Measurements from ENCODE around the gene DNAJC30. TPM values are rescaled to one million over a fixed set of nuclear protein-coding genes. Genes with fewer than 3 reads are reported as not detected.
A peak's percentile ranks its signal among the peaks of the same experiment; 100 is the strongest.

The DNAJC30 gene
- total RNA-seq, 1 experiment from 2014 or later: 2.9 TPM

- no peak for TF ChIP-seq EZH2 (IDR thresholded peaks at IDR 0.05; ENCODE audit: low read length, unreplicated experiment)
- no peak for TF ChIP-seq EZH2phosphoT487 (IDR thresholded peaks at IDR 0.05; ENCODE audit: borderline replicate concordance, low read length)
- TF ChIP-seq CTCF (conservative IDR thresholded peaks at IDR 0.05; ENCODE audit: low read depth, low read length): no peak
- peak; percentile 62 for DNase-seq
- ChIA-PET CTCF (interaction anchor here (0.6 to 1.8 kb wide), 4 partner anchors 15 to 137 kb away, joined by 4 to 7 read pairs (median 5); partner anchors contain the start of gene METTL27), POLR2A (ENCODE audit: unreplicated experiment) (interaction anchor here (2.8 to 3.3 kb wide), 2 partner anchors 10 to 14 kb away, joined by 44 to 90 read pairs; partner anchors contain the start of gene STX1A)
- H3K79me2 ChIP-seq (ENCODE audit: low read length): peaks cover 37% of the 10 kb centered on the region
- H3K9me2 ChIP-seq (replicated peaks; ENCODE audit: low read length): no peaks in the 10 kb centered on the region
- no peaks in the 10 kb centered on the region for H3K9me3 ChIP-seq (ENCODE audit: low read length)
- no TSS peak for BruUV-seq (replicated peaks)
- H3K27ac ChIP-seq (ENCODE audit: low read length): peak overlapping the region; percentile 100
- intact Hi-C loops (cut with micrococcal nuclease): loop anchor here (2.0 kb wide), 2 partner anchors 13 to 23 kb away; partner anchors contain the start of genes BUD23, DNAJC30 and STX1A
- peaks cover 16% of the 10 kb centered on the region for H4K20me1 ChIP-seq (ENCODE audit: low read length)
- H2AFZ ChIP-seq (ENCODE audit: low read length): no peak overlapping the region
- H3K4me1 ChIP-seq (ENCODE audit: insufficient read depth, low read length): peaks cover 46% of the 10 kb centered on the region
- H3K9ac ChIP-seq (ENCODE audit: low read length): peak overlapping the region; percentile 95
- peak; percentile 8 for ATAC-seq
- no peaks in the 10 kb centered on the region for H3K27me3 ChIP-seq (ENCODE audit: low read length)
- H3K4me2 ChIP-seq (ENCODE audit: low read length): peak overlapping the region; percentile 71
- H3K4me3 ChIP-seq (ENCODE audit: low read length): peak overlapping the region; percentile 24; the same call in 1 of the 2 replicates
- H3F3A ChIP-seq (ENCODE audit: low read length, unreplicated experiment): peaks cover 14% of the 10 kb centered on the region
- peaks cover 52% of the 10 kb centered on the region for H3K36me3 ChIP-seq (ENCODE audit: low read depth, low read length)
Observed at GRCh38 chr7:73705551-73705920, 22.3 kb upstream of the DNAJC30 start.

DNA sequence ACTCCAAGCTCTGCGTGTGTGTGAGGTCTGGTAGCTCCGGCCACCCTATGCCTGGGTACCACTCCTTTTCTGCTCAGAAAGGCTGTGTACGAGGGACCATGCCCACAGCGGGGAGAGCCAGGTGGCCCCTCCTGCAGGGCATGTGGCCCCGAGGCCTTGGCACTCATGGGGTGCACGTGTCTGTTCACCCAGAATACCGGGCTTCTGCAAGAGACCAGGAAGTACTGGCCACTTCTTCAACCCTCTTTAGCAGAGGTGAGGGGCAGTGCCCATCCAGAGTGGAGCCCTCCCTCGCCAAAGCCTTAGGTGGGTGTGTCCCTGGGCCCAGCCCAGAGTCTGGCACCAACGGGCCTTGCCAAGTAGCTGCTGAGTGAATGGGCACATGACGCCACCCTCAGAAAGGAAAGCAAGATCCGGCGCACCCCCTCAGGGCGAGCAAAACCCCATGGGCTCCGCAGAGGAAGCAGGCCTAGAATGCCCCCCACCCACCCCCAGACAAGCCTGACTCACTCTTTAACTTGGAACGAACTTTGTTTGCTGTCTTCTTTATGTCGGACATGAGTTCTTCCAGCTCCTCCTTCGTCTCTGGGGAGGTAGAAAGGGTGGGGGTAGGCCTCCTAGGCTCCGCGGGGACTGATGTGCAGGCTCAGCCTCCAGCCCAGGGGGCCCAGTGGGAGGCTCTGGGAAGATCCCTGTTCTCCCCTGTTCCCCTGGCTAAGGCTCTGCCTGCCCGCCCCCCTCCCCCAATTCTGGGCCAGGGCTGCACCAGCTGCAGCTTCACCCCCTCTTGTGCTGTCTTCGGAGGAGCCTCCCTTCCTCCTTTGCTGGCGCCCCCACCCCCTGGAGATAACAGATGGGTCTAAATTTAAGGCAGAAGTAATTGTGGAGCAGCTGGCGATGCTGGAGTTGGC is 21.6 kb upstream of the DNAJC30 start:
- Histone ChIP-seq H2AFZ (ENCODE audit: low read length) (no peak overlapping the region), H3K36me3 (ENCODE audit: low read depth, low read length) (peaks cover 56% of the 10 kb centered on the region), H3K4me3 (ENCODE audit: low read length) (peak overlapping the region; percentile 24; the same call in 1 of the 2 replicates), H3F3A (ENCODE audit: low read length, unreplicated experiment) (peaks cover 14% of the 10 kb centered on the region), H3K9ac (ENCODE audit: low read length) (peak overlapping the region; percentile 95), H3K9me3 (ENCODE audit: low read length) (no peaks in the 10 kb centered on the region), H3K79me2 (ENCODE audit: low read length) (peaks cover 31% of the 10 kb centered on the region), H4K20me1 (ENCODE audit: low read length) (peaks cover 16% of the 10 kb centered on the region), H3K4me1 (ENCODE audit: insufficient read depth, low read length) (peaks cover 46% of the 10 kb centered on the region), H3K4me2 (ENCODE audit: low read length) (peak overlapping the region; percentile 71), H3K27ac (ENCODE audit: low read length) (peak overlapping the region; percentile 100), H3K27me3 (ENCODE audit: low read length) (no peaks in the 10 kb centered on the region), H3K9me2 (replicated peaks; ENCODE audit: low read length) (no peaks in the 10 kb centered on the region)
- TF ChIP-seq EZH2phosphoT487 (IDR thresholded peaks at IDR 0.05; ENCODE audit: borderline replicate concordance, low read length) (no peak), CTCF (conservative IDR thresholded peaks at IDR 0.05; ENCODE audit: low read depth, low read length) (no peak), EZH2 (IDR thresholded peaks at IDR 0.05; ENCODE audit: low read length, unreplicated experiment) (no peak)
- DNase-seq (peak; percentile 97), ATAC-seq (peak; percentile 52)
- ChIA-PET CTCF (interaction anchor here (0.6 to 1.0 kb wide), 6 partner anchors 14 to 137 kb away, joined by 3 to 7 read pairs (median 4); partner anchors contain the start of gene METTL27), POLR2A (ENCODE audit: unreplicated experiment) (interaction anchor here (0.5 to 3.3 kb wide), 4 partner anchors 11 to 15 kb away, joined by 4 to 90 read pairs (median 24); partner anchors contain the start of gene STX1A)
- intact Hi-C loops (cut with micrococcal nuclease): loop anchor here (2.0 kb wide), 2 partner anchors 14 to 22 kb away; partner anchors contain the start of genes BUD23, DNAJC30 and STX1A
- TSS peak; percentile 5 for BruUV-seq (replicated peaks)

Measured in PC-3 (cell line).